ENCODE measurements around the gene YIF1B.

The YIF1B gene

GRCh38 chr19:38273499-38273898 is 42.2 kb downstream of the YIF1B start:
- Histone ChIP-seq H3K9me2 (replicated peaks; ENCODE audit: insufficient read depth, low read length) (no peaks in the 10 kb centered on the region), H3K36me3 (replicated peaks; ENCODE audit: insufficient read depth, low read length) (no peaks in the 10 kb centered on the region), H3K27ac (ENCODE audit: low read length) (no peak overlapping the region), H3K9me3 (replicated peaks; ENCODE audit: insufficient read depth, low read length) (no peaks in the 10 kb centered on the region), H4K20me1 (ENCODE audit: insufficient read depth, low read length) (no peaks in the 10 kb centered on the region), H3K4me1 (ENCODE audit: low read length) (no peaks in the 10 kb centered on the region), H2AFZ (ENCODE audit: low read length) (no peak overlapping the region), H3F3A (ENCODE audit: insufficient read depth, low read length) (no peaks in the 10 kb centered on the region), H3K79me2 (ENCODE audit: low read length) (no peaks in the 10 kb centered on the region), H3K4me2 (ENCODE audit: low read depth, low read length) (no peak overlapping the region), H3K4me3 (ENCODE audit: low read length) (no peak overlapping the region), H3K27me3 (replicated peaks; ENCODE audit: insufficient read depth, low read length) (no peaks in the 10 kb centered on the region), H3K9ac (ENCODE audit: low read length) (no peak overlapping the region)
- no peak for DNase-seq
- TF ChIP-seq EZH2phosphoT487 (IDR thresholded peaks at IDR 0.05; ENCODE audit: low read length): no peak
- no peak for TF ChIP-seq EZH2 (optimal IDR thresholded peaks at IDR 0.05; ENCODE audit: low read depth, low read length)
- no peak for TF ChIP-seq CTCF (IDR thresholded peaks at IDR 0.05; ENCODE audit: low read length)

DNA sequence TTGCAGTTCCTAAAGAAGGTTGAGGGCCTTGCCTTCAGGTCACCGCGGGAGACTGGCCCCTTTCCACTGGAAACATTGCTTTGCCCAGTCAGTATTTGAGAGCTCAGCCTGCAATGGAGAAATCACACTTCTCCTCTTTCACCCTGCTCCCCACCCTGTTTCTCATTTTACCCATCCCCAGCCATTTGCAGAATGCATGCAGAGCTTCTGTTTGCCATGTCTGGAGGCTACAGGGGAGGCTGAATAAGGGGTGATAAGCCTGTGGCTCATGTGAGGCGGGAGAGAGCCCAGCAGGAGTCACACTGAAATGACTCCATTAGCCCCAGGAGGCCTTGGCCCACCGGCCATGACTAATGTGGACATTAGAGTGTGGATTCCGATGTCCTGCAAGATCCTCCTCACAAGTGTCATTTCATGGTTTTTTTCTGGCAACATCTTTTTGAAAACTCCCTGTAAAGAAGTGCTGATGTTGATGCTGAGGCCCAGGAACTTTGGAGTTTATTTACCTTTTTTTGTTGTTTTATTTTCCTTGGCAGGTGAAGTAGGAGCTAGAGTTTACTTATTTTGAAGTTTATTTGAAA is 45.1 kb downstream of the YIF1B start:
- H3K4me3 ChIP-seq (ENCODE audit: low read length): no peak overlapping the region
- H3K9me2 ChIP-seq (replicated peaks; ENCODE audit: insufficient read depth, low read length): no peaks in the 10 kb centered on the region
- H3K79me2 ChIP-seq (ENCODE audit: low read length): no peaks in the 10 kb centered on the region
- TF ChIP-seq EZH2phosphoT487 (IDR thresholded peaks at IDR 0.05; ENCODE audit: low read length) (no peak), EZH2 (optimal IDR thresholded peaks at IDR 0.05; ENCODE audit: low read depth, low read length) (no peak), CTCF (IDR thresholded peaks at IDR 0.05; ENCODE audit: low read length) (no peak)
- H3F3A ChIP-seq (ENCODE audit: insufficient read depth, low read length): no peaks in the 10 kb centered on the region
- H2AFZ ChIP-seq (ENCODE audit: low read length): no peak overlapping the region
- H3K4me2 ChIP-seq (ENCODE audit: low read depth, low read length): no peak overlapping the region
- no peaks in the 10 kb centered on the region for H3K4me1 ChIP-seq (ENCODE audit: low read length)
- H3K27ac ChIP-seq (ENCODE audit: low read length): no peak overlapping the region
- no peaks in the 10 kb centered on the region for H3K9me3 ChIP-seq (replicated peaks; ENCODE audit: insufficient read depth, low read length)
- H3K27me3 ChIP-seq (replicated peaks; ENCODE audit: insufficient read depth, low read length): no peaks in the 10 kb centered on the region
- no peak for DNase-seq
- no peak overlapping the region for H3K9ac ChIP-seq (ENCODE audit: low read length)
- H3K36me3 ChIP-seq (replicated peaks; ENCODE audit: insufficient read depth, low read length): no peaks in the 10 kb centered on the region
- H4K20me1 ChIP-seq (ENCODE audit: insufficient read depth, low read length): no peaks in the 10 kb centered on the region

GRCh38 chr19:38268539-38268938 is 47.2 kb downstream of the YIF1B start:
- Histone ChIP-seq H3K9ac (ENCODE audit: low read length) (no peak overlapping the region), H2AFZ (ENCODE audit: low read length) (no peak overlapping the region), H3K9me3 (replicated peaks; ENCODE audit: insufficient read depth, low read length) (no peaks in the 10 kb centered on the region), H3K79me2 (ENCODE audit: low read length) (no peaks in the 10 kb centered on the region), H3K9me2 (replicated peaks; ENCODE audit: insufficient read depth, low read length) (no peaks in the 10 kb centered on the region), H3K4me1 (ENCODE audit: low read length) (0 out of 2 replicates have a peak, but pooled peaks cover 2% of the 10 kb centered on the region), H4K20me1 (ENCODE audit: insufficient read depth, low read length) (no peaks in the 10 kb centered on the region), H3F3A (ENCODE audit: insufficient read depth, low read length) (no peaks in the 10 kb centered on the region), H3K36me3 (replicated peaks; ENCODE audit: insufficient read depth, low read length) (no peaks in the 10 kb centered on the region), H3K4me3 (ENCODE audit: low read length) (no peak overlapping the region), H3K4me2 (ENCODE audit: low read depth, low read length) (no peak overlapping the region), H3K27me3 (replicated peaks; ENCODE audit: insufficient read depth, low read length) (no peaks in the 10 kb centered on the region), H3K27ac (ENCODE audit: low read length) (no peak overlapping the region)
- no peak for TF ChIP-seq EZH2 (optimal IDR thresholded peaks at IDR 0.05; ENCODE audit: low read depth, low read length)
- TF ChIP-seq EZH2phosphoT487 (IDR thresholded peaks at IDR 0.05; ENCODE audit: low read length): no peak
- no peak for TF ChIP-seq CTCF (IDR thresholded peaks at IDR 0.05; ENCODE audit: low read length)
- DNase-seq: no peak

Data from MM.1S (cell line).